Measurements from ENCODE around the gene MRPL38.

Gene MRPL38

GRCh38 chr17:75940727-75941441, 36.2 kb upstream of the MRPL38 start, which contains the start of gene FBF1 (continued):
- TF ChIP-seq REST (tag by site-specific recombination; IDR thresholded peaks at IDR 0.05) (no peak), OSR2 (tag by site-specific recombination; IDR thresholded peaks at IDR 0.05) (peak; percentile 66; the same call in 1 of the 2 replicates), IKZF3 (tag by site-specific recombination; IDR thresholded peaks at IDR 0.05) (peak; percentile 99), PRDM6 (tag by site-specific recombination; IDR thresholded peaks at IDR 0.05) (peak; percentile 32; the same call in 1 of the 2 replicates), ZNF843 (tag by site-specific recombination; IDR thresholded peaks at IDR 0.05) (peak; percentile 52; the same call in 1 of the 2 replicates), ZNF335 (tag by site-specific recombination; conservative IDR thresholded peaks at IDR 0.05) (peak; percentile 94), ZNF561 (tag by site-specific recombination; IDR thresholded peaks at IDR 0.05; ENCODE audit: borderline replicate concordance) (peak; percentile 93), ZBTB21 (tag by site-specific recombination; IDR thresholded peaks at IDR 0.05) (no peak), ZNF146 (tag by site-specific recombination; IDR thresholded peaks at IDR 0.05) (no peak), HIC1 (tag by site-specific recombination; IDR thresholded peaks at IDR 0.05) (peak; percentile 99), ZNF623 (tag by site-specific recombination; IDR thresholded peaks at IDR 0.05) (no peak), ZNF624 (tag by site-specific recombination; IDR thresholded peaks at IDR 0.05) (no peak), ZNF341 (tag by site-specific recombination; IDR thresholded peaks at IDR 0.05; ENCODE audit: low read depth) (peak; percentile 91), ZNF214 (tag by site-specific recombination; IDR thresholded peaks at IDR 0.05; ENCODE audit: borderline replicate concordance) (no peak), ZBTB1 (tag by site-specific recombination; IDR thresholded peaks at IDR 0.05) (0 out of 2 replicates have a peak, but pooled peaks have one; percentile 37), TCF7L2 (IDR thresholded peaks at IDR 0.05; ENCODE audit: borderline replicate concordance, low read depth, low read length) (peak; percentile 83), MEIS1 (CRISPR knock-in tag; IDR thresholded peaks at IDR 0.05; ENCODE audit: borderline replicate concordance) (no peak), ZNF138 (tag by site-specific recombination; IDR thresholded peaks at IDR 0.05; ENCODE audit: borderline replicate concordance) (no peak), YY1 (tag by site-specific recombination; IDR thresholded peaks at IDR 0.05) (peak; percentile 64), ZNF549 (tag by site-specific recombination; IDR thresholded peaks at IDR 0.05) (no peak), ZSCAN18 (tag by site-specific recombination; IDR thresholded peaks at IDR 0.05) (no peak), ZBTB26 (tag by site-specific recombination; optimal IDR thresholded peaks at IDR 0.05) (peak; percentile 96), ZBTB8A (tag by site-specific recombination; IDR thresholded peaks at IDR 0.05) (peak; percentile 99), ZNF792 (tag by site-specific recombination; IDR thresholded peaks at IDR 0.05) (no peak), BCL11B (tag by site-specific recombination; IDR thresholded peaks at IDR 0.05; ENCODE audit: low read depth) (no peak), SALL2 (tag by site-specific recombination; IDR thresholded peaks at IDR 0.05; ENCODE audit: borderline replicate concordance) (no peak), PATZ1 (tag by site-specific recombination; IDR thresholded peaks at IDR 0.05) (peak; percentile 66), ZNF558 (tag by site-specific recombination; IDR thresholded peaks at IDR 0.05) (0 out of 2 replicates have a peak, but pooled peaks have one; percentile 12)
